Measurements from ENCODE around the gene OR2L3. TPM values are rescaled to one million over a fixed set of nuclear protein-coding genes. Genes with fewer than 3 reads are reported as not detected.

The OR2L3 gene
- total RNA-seq, 3 donors from 2014 or later = 0.15 to 0.33 TPM; not detected in 1

DNA sequence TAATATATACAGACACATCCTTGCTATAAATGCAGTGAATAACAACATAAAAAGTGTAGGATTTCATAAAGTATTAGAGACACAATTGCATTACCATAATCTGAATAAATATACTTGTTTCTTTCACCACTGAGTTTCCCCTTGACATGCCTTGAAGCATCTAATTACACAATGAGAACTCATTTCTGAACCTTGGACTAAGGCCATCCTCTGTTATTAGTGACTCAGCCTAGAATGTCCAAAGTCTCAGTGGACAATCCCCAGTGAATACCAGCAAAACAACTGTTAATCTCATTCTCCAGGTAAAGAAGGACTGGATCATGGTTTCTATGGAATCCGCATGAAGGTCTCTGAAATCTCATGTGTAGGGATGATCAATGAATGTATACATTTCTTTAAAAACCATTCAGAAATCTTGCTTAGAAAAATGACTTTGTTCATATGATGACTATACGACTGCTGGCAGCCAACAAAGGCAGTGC is 33.4 kb upstream of the OR2L3 start, which contains the start of gene OR2L5:
Gene OR2L5 (plus strand): TSS at position 432 of the 482 bp plus-strand sequence. CDS start 8,288 bp downstream, outside the sequence.
- H3K27ac ChIP-seq = no peak within 1 kb of the TSS
- intact Hi-C loops (cut with DNase I; ENCODE audit: low total_unique reads) = no loop called here
- no peaks in the 10 kb centered on the region for H3K27me3 ChIP-seq

DNA sequence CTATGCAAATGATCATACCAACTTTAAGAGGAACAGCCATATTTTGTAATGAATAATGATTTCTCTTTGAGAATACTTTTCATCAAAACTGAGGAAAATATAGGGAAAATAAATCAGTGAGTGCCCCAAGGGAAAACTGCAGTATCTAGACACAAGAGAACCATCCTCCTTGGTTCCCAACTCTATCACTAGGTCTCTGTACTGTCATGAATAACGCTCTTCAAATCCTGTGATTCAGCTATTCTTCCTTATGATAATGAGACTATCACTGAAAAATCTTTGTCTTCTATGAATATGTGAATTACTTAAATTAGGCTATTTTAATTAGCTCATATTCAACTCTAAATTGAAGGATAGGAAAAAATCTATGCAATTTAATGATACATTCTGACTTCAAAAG is 30.8 kb upstream of the OR2L3 start:
- H3K4me1 ChIP-seq = no peaks in the 10 kb centered on the region
- no peaks in the 10 kb centered on the region for H3K27me3 ChIP-seq
- H3K9me3 ChIP-seq = peaks cover 0 to 7% of the 10 kb centered on the region in 2 donors
- TF ChIP-seq, protein P1, sequence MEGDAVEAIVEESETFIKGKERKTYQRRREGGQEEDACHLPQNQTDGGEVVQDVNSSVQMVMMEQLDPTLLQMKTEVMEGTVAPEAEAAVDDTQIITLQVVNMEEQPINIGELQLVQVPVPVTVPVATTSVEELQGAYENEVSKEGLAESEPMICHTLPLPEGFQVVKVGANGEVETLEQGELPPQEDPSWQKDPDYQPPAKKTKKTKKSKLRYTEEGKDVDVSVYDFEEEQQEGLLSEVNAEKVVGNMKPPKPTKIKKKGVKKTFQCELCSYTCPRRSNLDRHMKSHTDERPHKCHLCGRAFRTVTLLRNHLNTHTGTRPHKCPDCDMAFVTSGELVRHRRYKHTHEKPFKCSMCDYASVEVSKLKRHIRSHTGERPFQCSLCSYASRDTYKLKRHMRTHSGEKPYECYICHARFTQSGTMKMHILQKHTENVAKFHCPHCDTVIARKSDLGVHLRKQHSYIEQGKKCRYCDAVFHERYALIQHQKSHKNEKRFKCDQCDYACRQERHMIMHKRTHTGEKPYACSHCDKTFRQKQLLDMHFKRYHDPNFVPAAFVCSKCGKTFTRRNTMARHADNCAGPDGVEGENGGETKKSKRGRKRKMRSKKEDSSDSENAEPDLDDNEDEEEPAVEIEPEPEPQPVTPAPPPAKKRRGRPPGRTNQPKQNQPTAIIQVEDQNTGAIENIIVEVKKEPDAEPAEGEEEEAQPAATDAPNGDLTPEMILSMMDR (IDR thresholded peaks at IDR 0.05) = no peak
- TF ChIP-seq POLR2AphosphoS5 (IDR thresholded peaks at IDR 0.05) (no peak), POLR2A (IDR thresholded peaks at IDR 0.05) (no peak)
- H3K4me3 ChIP-seq = no peak overlapping the region
- no peak overlapping the region for H3K27ac ChIP-seq
- intact Hi-C loops (cut with DNase I; ENCODE audit: low total_unique reads) = no loop called here
- H3K36me3 ChIP-seq = no peaks in the 10 kb centered on the region
- no peak for DNase-seq (ENCODE audit: low spot score in 2 of 2)

More for the DNA sequence above, 33.4 kb upstream of the OR2L3 start, which contains the start of gene OR2L5:
- DNase-seq (ENCODE audit: low spot score in 2 of 2) = no peak
- Histone ChIP-seq H3K4me3 (no peak within 1 kb of the TSS), H3K4me1 (no peaks in the 10 kb centered on the region), H3K36me3 (no peaks in the 10 kb centered on the region), H3K9me3 (peaks cover 6 to 30% of the 10 kb centered on the region in 2 donors)
- no peak for TF ChIP-seq POLR2AphosphoS5 (IDR thresholded peaks at IDR 0.05)
- TF ChIP-seq, protein P1 (IDR thresholded peaks at IDR 0.05) = no peak
- no peak for TF ChIP-seq POLR2A (IDR thresholded peaks at IDR 0.05)

DNA sequence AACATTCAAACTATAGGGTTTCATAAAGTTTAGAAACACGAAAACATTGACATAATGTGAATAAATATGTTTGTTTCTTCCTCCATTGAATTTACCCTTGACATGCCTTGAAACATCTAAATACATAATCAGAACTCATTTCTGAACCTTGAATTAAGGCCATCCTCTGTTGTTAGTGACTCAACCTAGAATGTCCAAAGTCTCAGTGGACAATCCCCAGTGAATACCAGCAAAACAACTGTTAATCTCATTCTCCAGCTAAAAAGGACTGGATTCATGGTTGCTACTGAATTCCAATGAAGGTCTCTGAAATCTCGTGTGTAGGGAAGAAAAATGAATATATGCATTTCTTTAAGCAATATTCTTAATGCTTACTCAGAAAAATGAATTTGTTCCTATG is 16.9 kb upstream of the OR2L3 start, which contains the start of gene OR2L2:
Gene OR2L2 (plus strand): TSS at position 301 of the 400 bp plus-strand sequence. CDS start 8,198 bp downstream, outside the sequence.
- Histone ChIP-seq H3K9me3 (peaks cover 16 to 29% of the 10 kb centered on the region in 2 donors), H3K36me3 (no peaks in the 10 kb centered on the region), H3K4me3 (no peak within 1 kb of the TSS), H3K27ac (no peak within 1 kb of the TSS), H3K4me1 (no peaks in the 10 kb centered on the region), H3K27me3 (no peaks in the 10 kb centered on the region)
- DNase-seq (ENCODE audit: low spot score in 2 of 2) = no peak
- no peak for TF ChIP-seq POLR2A (IDR thresholded peaks at IDR 0.05)
- TF ChIP-seq, protein P1 (IDR thresholded peaks at IDR 0.05) = no peak
- no peak for TF ChIP-seq POLR2AphosphoS5 (IDR thresholded peaks at IDR 0.05)
- intact Hi-C loops (cut with DNase I; ENCODE audit: low total_unique reads) = no loop called here

DNA sequence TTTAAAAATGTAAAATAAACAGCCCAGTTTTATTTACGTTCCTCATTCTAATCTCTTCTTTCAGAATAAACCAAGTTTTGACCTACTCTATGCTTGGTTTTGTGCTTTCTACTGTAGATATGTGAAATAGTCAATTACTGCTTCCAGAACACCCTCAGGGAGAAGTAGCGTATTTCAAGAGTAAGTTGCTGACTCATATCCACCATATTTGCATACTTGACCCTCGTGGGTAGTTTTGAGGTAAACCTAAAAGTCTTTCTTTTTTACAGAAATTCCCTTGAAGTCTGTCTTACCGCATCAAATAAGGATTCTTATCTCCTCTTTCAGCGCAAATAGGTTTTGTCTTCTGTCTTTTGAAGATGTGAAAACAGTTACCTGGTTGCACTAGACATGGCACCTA is 1.4 kb upstream of the OR2L3 start:
- DNase-seq (ENCODE audit: low spot score in 2 of 2) = no peak
- no peak overlapping the region for H3K4me3 ChIP-seq
- TF ChIP-seq POLR2A (IDR thresholded peaks at IDR 0.05) (no peak), POLR2AphosphoS5 (IDR thresholded peaks at IDR 0.05) (no peak)
- TF ChIP-seq, protein P1 (IDR thresholded peaks at IDR 0.05) = no peak

DNA sequence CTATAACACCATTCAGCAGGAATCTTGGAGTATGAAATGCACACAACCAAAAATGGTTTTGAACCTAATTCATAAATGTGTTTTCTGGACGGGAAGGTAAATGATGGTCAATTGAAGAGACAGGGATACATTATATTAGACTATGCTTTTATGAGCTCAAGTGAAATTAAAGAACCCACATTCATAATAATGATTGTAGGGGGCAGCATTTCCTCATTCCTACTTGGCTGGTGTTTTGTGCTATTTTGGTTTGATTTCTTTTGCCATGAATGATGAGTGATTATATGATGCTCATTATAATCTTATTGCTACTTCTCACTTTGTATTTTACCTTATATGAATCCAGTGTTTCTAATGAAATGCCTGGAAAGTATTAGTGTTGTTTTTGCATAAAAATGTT is 372 bp downstream of the OR2L3 start:
- Histone ChIP-seq H3K27me3 (no peaks in the 10 kb centered on the region), H3K9me3 (peaks cover 0 to 4% of the 10 kb centered on the region in 2 donors), H3K36me3 (no peaks in the 10 kb centered on the region), H3K4me1 (no peaks in the 10 kb centered on the region), H3K4me3 (no peak overlapping the region), H3K27ac (no peak overlapping the region)
- DNase-seq (ENCODE audit: low spot score in 2 of 2) = no peak
- intact Hi-C loops (cut with DNase I; ENCODE audit: low total_unique reads) = no loop called here
- TF ChIP-seq, protein P1 (IDR thresholded peaks at IDR 0.05) = no peak
- TF ChIP-seq POLR2A (IDR thresholded peaks at IDR 0.05) = no peak
- no peak for TF ChIP-seq POLR2AphosphoS5 (IDR thresholded peaks at IDR 0.05)

More for the DNA sequence above, 1.4 kb upstream of the OR2L3 start:
- no peaks in the 10 kb centered on the region for H3K27me3 ChIP-seq
- intact Hi-C loops (cut with DNase I; ENCODE audit: low total_unique reads) = no loop called here
- peaks cover 0 to 4% of the 10 kb centered on the region in 2 donors for H3K9me3 ChIP-seq
- H3K27ac ChIP-seq = no peak overlapping the region
- H3K4me1 ChIP-seq = no peaks in the 10 kb centered on the region
- H3K36me3 ChIP-seq = no peaks in the 10 kb centered on the region
